Measurements from ENCODE around the gene ACSF2.
"Not testable (repeated sequence)": the region's sequence is repeated elsewhere in the genome, so short reads cannot be mapped to it uniquely, and the experiment has no call there.

ACSF2 gene

DNA sequence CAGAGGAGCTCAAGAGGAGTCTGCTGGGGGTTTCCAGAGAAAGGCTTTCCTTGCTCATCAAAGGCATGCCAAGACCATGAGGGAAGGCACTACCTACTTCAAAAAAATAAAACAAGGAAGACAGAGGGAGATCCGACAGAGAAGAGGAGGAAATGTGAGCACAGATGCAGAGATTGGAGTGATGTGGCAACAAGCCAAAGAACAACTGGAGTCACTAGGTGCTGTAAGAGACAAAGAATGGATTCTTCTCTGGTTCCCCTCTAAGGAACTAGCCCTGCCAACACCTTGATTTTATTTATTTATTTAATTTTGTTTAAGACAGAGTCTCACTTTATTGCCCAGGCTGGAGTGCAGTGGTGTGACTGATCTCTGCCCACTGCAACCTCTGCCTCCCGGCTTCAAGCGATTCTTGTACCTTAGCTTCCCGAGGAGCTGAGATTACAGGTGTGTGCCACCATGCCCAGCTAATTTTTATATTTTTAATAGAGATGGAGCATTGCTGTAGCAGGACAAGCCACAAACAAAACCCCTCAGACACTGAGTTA lies 13.8 kb upstream of the ACSF2 start:
- no peak for DNase-seq

DNA sequence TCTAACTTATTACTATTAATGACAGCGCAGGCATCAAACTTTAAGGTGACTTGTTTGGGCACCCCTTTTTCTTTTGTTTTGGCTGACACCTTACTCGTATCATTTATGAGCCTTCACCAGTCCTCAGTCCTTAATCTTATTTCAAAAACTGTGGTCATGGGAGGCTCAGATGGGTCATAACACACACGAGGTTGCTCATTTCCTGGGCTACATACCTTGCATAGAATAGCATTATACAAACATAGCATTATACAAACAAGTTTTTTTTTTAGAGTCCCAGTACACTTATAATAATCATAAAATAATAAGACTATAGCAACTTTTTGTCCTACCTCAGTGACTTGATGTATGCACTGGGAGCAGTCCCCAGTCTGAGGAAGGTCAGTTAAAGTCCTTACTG lies 11.2 kb upstream of the ACSF2 start:
- DNase-seq: no peak

- DNase-seq: not testable (repeated sequence)
Measured at GRCh38 chr17:50419577-50419976, 6.4 kb upstream of the ACSF2 start.

DNA sequence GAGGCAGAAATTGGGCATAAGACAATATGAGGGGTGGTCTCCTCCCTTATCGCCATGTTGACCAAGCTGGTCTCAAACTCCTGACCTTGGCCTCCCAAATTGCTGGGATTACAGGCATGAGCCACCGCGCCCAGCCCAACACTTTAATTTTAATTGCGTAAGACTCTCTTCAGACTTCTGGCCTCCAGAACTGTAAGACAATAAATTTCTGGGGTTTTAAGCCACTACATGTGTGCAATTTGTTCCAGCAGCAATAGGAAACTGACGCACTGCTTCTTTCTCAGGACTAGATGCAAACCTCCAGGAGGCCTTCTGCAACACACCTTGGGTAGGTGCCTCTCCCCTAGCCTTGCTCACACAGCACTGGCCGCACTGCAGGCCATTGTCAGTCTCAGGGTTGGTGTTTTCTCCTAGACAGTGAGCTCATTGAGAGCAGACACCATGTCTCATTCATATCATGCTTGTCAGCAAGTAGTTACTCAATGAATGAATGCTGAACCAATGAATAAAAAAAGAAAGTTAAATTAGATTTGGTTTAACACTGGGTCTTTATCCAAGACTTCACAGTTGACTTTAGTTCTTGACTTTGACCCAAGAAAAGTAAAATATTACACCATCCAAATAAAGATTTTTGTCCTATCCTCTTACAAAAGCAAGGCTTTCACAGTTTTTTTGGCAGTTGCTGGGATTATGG lies 5.5 kb upstream of the ACSF2 start:
- DNase-seq: no peak

- peak in 2 of 6 experiments; percentile 48 to 49 for DNase-seq
Measured at GRCh38 chr17:50421308-50422051, 4.5 kb upstream of the ACSF2 start.

DNA sequence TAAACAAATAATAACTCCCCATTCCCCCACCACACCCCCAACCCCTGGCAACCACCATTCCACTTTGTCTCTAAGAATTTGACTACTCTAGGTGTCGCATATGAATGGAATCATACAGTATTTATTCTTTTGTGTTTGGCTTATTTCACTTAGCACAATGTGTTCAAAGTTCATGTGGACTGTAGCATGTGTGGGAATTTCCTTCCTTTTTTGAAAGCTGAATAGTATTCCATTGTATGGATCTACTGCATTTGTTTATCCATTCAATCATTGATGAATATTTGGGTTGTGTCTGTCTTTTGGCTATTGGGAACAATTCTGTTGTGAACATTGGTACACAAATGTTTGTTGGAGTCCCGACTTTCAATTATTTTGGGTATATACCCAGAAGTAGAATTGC lies 3.3 kb upstream of the ACSF2 start:
- no peak for DNase-seq

GRCh38 chr17:50423553-50424159 lies 2.4 kb upstream of the ACSF2 start:
- no peak for DNase-seq

DNA sequence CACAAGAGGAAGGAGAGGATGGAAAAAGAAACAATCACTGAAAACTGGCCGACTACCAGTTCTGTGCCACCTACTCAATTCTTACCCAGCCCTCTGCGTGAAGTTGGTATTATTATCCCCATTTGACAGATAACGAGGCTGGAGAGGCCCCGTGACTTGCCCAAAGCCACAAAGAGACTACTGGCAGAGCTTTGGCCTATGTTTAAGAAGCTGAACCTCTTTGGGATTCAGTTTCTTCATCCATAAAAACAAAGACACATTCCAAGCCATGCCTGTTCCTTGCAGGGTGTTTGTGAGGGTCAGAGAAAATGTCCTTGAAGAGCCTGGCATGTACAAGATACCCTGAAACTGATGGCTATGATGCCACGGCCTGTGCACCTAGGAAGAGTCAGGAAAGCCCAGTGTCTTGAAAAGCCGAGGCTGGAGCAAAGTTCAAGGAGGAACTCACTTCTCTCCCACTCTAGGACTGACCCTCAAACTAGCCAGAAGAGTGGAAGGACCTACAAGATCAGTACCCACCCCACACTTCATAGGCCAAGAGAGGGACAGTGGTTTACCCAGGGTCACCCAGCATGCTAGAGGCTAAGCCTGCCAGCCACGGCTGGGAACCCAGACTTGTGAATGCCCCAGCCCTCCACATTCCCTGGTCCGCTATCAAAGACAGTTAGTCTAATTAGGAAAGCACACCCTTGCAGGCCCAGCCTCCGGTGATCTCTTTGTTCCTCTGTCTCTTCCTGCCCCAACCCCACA lies 1.6 kb upstream of the ACSF2 start:
- DNase-seq: no peak

DNA sequence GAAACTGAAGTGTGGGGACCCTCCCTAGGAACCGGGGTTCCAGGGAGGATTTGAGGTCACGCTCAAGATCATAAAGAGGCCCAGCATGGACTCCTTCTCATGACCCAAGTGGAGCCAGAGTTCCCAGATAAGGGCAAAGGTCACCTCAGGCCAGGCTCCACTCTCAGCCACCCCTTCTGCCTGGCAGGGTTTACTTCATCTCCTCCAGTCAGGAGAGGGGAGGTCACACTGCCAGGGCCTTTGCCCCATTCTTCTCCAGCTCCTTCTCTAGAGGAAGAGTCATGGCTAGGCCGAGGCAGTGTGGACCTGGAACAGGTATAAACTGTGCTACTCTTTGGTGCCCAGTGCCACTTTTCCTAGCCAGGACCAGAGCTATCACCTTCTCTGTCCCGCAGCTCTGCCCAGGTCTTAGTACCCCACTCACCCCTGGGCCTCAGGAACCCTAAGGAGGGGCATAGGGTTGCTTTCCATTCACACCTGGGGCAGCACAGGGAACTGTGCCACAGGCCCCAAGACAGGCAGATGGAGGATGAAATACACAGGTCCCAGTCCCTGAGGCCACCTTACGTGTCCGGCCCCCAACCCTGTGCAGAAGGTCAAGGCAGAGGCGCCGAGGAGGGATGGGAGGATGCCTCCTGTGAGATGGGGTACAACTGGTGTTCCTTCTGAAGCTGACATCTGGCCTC lies 879 bp upstream of the ACSF2 start:
- DNase-seq: no peak

GRCh38 chr17:50426472-50426782 lies 409 bp downstream of the ACSF2 start:
- no peak for DNase-seq

DNA sequence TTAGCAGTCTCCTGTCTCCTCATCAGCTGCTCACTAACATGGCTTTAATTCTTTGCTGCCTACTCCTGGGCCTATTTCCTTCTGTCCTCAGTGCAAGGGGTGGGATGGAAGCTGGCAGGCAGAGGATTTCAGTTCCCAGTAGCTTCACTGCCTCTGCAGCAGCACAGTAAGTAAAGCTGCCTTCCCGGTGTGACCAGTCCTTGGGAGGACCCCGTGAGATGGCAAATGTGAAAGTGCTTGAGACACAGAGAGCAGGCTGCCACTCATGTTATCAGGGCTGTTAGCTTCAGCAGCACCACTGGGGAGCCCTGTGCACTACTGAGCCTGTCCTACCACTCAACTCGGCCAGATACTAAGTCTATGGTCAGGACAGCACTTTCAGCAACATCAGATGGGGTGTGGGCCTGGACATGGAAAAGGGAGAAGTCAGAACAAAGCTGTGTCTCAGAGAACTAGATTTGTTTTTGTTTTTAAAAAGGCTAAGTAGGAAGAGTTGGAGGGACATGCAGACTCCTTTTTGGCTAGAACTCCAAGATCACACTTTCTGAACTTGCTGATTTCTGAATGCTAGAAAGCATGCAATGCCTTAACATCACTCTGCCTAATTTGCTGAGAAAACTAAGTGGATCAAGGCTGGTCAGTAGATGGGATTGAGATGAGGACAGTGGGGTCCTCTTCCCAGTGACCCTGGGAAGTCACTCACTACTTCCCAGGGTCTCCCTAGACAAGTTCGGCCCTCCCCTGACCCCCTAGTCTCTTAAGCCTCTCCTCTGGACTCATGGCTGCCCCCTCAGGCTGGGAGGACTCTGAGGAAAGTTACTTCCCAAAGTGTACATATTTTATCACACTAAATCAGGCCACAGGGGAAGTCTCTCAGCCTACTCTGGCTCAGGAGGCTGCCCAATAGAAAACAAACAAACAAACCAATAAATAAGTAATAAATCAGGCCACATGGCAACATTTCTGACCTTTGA lies 1.1 kb downstream of the ACSF2 start:
- DNase-seq: peak in 1 of 6 experiments; percentile 37

DNA sequence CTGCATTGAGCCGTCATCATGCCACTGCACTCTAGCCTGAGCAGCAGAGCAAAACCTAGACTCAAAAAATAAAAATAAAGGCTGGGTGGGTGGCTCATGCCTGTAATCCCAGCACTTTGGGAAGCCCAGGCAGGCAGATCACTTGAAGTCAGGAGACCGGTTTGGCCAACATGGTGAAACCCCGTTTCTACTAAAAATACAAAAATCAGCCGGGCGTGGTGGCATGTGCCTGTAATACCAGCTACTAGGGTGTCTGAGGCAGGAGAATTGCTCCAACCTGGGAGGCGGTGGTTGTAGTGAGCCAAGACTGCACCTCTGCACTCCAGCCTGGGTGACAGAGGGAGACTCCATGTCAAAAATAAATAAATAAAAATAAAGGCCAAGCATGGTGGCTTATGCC lies 2.1 kb downstream of the ACSF2 start:
- DNase-seq: not testable (repeated sequence)

DNA sequence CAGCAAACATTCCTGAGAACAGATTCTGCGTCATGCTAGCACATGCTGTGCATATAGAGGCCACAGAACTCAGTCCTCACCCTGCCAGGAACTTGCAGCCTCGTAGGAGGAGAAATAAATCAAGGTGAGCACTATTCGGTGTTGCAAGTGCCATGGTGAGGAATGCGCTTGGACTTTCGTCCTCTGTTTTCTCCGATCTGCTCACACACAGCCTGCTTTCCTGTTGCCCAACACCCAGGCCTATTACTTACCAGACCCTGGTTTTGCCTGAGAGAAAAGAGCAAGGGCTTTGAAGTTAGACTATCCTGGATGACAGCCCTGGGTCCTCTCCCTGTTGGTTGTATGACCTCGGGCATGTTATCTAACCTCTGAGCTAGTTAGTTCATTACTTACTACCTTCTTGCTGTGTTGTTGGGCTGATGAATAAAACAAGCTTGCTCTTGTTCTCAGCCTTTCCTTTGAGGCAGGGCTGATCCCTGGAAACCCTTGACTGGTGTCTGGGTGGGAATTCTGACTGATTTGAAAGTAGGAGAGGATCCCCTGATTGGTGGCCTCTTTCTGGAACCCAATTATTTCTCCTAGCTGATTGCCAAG lies 2.9 kb downstream of the ACSF2 start:
- DNase-seq: no peak

- DNase-seq: no peak
Measured at GRCh38 chr17:50429793-50430192, 3.8 kb downstream of the ACSF2 start.

DNA sequence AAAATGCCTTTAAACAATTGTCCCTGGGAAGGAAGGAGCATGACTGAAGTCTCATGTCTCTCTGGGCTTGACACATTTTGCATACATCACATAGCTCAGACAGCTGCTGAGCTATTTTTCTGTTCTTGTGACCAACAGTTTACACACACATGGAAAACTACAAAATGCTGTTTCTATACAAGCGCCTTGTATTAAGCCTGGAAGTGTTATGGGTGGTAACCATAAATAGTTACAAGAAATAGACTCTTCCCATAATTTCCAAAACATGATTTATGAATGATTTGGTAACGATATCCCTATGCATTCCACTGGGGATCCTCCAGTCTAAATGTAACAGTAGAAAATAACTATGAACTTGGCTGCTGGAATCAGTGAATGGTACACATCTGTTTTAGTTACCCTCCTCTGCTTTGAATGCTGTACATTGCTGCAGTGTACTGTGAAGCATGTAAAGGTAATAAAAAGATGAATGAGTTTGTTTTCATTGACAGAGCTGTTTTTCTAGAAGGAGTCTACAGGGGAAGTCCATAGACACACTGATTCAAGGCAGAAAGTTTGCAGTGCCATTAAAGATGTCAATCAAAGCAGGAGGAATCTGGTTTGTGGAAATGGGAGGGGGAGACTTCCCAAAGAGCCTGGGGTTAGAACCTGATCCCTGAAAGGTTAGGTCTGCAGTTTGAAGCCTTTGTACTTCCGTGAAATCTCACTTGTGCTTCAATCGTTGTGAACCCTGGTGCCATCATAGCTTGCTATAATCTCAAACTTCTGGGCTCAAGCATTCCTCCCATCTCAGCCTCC lies 5.0 kb downstream of the ACSF2 start:
- no peak for DNase-seq

DNA sequence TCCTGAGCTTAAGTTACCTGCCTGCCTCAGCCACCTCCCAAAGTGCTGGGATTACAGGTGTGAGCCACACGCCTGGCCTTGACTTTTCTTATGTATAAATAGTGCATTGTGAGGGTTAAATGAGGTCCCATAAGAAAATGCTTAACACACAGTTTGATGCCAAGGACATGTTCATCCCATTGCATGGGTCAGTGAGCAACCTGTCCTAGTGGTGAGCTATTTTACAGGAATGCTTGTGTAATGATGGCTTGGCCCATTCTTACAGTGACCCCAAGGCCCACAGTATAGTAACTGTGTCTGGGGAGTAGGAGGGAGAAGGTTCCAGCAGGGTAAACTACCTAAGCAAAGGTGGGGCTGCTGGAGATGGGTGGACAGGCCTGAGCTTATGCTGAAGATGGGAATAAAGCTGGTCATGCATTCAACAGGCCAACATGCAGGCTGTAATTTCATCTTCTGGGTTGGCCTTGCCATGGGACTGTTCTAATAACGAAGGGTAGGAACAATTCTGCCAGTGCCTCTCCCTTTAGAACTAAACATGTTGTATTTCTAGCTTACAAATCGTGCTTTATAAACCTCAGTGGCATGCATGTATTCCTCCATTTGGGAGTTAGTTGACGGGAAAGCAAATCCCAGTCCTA lies 6.2 kb downstream of the ACSF2 start:
- DNase-seq: no peak

- no peak for DNase-seq
Measured at GRCh38 chr17:50437409-50437808, 11.4 kb downstream of the ACSF2 start.

DNA sequence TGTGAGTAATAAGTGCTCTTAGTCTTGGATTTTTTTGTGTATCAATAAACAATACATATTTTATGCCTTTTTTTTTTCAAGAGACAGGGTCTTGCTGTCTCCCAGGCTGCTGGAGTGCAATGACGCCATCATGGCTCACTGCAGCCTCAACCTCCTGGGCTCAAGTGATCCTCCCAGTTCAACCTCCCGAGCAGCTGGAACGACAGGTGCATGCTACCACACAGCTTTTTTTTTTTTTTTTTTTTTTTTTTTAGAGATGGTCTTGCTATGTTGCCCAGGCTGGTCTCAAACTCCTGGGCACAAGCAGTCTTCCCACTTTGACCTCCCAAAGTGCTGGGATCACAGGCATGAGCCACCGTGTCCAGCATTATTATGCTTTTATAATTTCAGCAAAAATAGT lies 13.0 kb downstream of the ACSF2 start:
- no peak for DNase-seq

DNA sequence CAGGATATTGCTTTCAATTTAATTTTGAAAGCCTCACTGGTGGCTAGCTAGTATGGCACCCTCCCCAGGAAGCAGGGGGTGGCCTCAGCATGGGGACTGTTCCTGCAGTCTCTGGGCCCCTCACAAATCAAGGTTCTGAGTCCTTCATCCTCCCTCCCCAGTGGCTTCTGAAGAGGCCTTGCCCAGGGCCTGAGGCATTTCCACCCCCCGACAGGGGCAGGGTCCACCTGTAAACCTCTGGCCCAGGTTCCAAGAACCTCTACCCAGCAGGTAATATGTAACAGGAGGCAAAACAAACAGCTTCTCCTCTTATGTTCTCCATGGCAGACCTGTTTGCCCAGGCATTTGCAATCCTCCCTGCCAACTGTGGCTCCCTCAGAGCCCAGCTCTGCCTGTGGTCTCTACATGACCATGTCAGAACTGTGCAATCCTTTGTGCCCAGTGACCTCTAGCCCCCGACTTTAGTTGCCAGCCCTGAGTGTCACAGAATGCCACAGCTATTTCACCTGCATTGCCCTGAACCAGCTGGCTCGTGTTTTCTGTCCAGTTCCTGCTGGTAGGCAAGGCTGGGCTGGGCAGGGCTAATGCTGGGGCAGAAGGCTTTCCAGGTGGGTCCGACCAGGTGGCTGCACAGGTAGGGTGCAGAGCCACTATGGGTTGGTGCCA lies 14.3 kb downstream of the ACSF2 start:
- DNase-seq: no peak

All from stimulated activated naive CD4-positive, alpha-beta T cell (primary cell).